Measurements from ENCODE around the gene SYDE2. TPM values are rescaled to one million over a fixed set of nuclear protein-coding genes. Genes with fewer than 3 reads are reported as not detected.

Gene SYDE2
- total and polyA plus RNA-seq, 9 of the 15 experiments (the other 6 are each of a cell fraction or from before 2014, with no cell fraction given): 0.39 to 8.7 (median 4.5) TPM

GRCh38 chr1:85144351-85144750 is 56.5 kb downstream of the SYDE2 start:
- no TSS peak for BruUV-seq (replicated peaks)
- in situ Hi-C loops (cut with MboI) (no loop called here), intact Hi-C loops (cut with micrococcal nuclease) (no loop called here)
- WGBS (ENCODE audit: insufficient coverage, low coverage, missing lambda C conversion rate): 6% methylated on average over 1 of the region's 1 CpG
- POLR2A ChIA-PET: interaction anchor here (1.1 kb wide), 1 partner anchor 10 kb away, joined by 3 read pairs; no protein-coding TSS in a partner anchor
- H2AFZ ChIP-seq (ENCODE audit: low read depth, low read length): no peak overlapping the region
- TF ChIP-seq RHOXF2B (CRISPR knock-in tag; conservative IDR thresholded peaks at IDR 0.05) (no peak), DPF2 (IDR thresholded peaks at IDR 0.05) (no peak), HOMEZ (CRISPR knock-in tag; IDR thresholded peaks at IDR 0.05) (no peak), BDP1 (IDR thresholded peaks at IDR 0.05; ENCODE audit: insufficient read depth, insufficient read length) (no peak), JUNB (CRISPR knock-in tag; conservative IDR thresholded peaks at IDR 0.05) (no peak), CBX3 (IDR thresholded peaks at IDR 0.05; ENCODE audit: borderline replicate concordance in 1 of 2, low read length in 2 of 2) (no peak), RAD21 (CRISPR knock-in tag; conservative IDR thresholded peaks at IDR 0.05 in 1 of 2, IDR thresholded peaks at IDR 0.05 in 1 of 2) (no peak), SNRNP70 (optimal IDR thresholded peaks at IDR 0.05; ENCODE audit: low read depth, low read length) (no peak), STAG1 (CRISPR knock-in tag; IDR thresholded peaks at IDR 0.05; ENCODE audit: borderline replicate concordance) (no peak), NFXL1 (CRISPR knock-in tag; IDR thresholded peaks at IDR 0.05) (no peak), MEF2A (IDR thresholded peaks at IDR 0.05; ENCODE audit: control insufficient read depth, low read depth, low read length) (no peak), NR4A1 (CRISPR knock-in tag; IDR thresholded peaks at IDR 0.05) (no peak), NR4A1 (tag; IDR thresholded peaks at IDR 0.05) (no peak), ZNF121 (CRISPR knock-in tag; conservative IDR thresholded peaks at IDR 0.05) (no peak)
- no peak overlapping the region for H3K9ac ChIP-seq (ENCODE audit: insufficient read depth in 1 of 2, low read depth in 2 of 2, low read length in 2 of 2)
- peaks cover 0 to 4% of the 10 kb centered on the region in 2 experiments; a peak in 2 of 5 replicates for H3K27me3 ChIP-seq (ENCODE audit: control insufficient read depth in 2 of 2, insufficient read depth in 2 of 2, low read length in 2 of 2)
- no peak overlapping the region for H3K27ac ChIP-seq (ENCODE audit: extremely low read depth, low read depth, low read length)
- H4K20me1 ChIP-seq (replicated peaks; ENCODE audit: control insufficient read depth, insufficient read depth, low read length): no peaks in the 10 kb centered on the region
- no peak for FAIRE-seq
- H3K9me1 ChIP-seq (ENCODE audit: control insufficient read depth, insufficient read depth, low read length): no peaks in the 10 kb centered on the region
- no peaks in the 10 kb centered on the region for H3K9me3 ChIP-seq (replicated peaks; ENCODE audit: control insufficient read depth, insufficient read depth, low read depth, low read length)
- ATAC-seq: no peak
- H3K36me3 ChIP-seq (ENCODE audit: control insufficient read depth, insufficient read depth, low read length): no peaks in the 10 kb centered on the region
- DNase-seq (ENCODE audit: extremely low read depth in 1 of 4, low spot score in 3 of 4): no peak
- no peaks in the 10 kb centered on the region for H3K79me2 ChIP-seq (ENCODE audit: control insufficient read depth, insufficient read depth, low read length)
- H3K4me3 ChIP-seq: no peak overlapping the region
- H3K4me1 ChIP-seq (replicated peaks in 1 of 2; ENCODE audit: control insufficient read depth in 2 of 2, insufficient read depth in 2 of 2, low read length in 2 of 2): 0 out of 5 replicates have a peak, but pooled peaks cover 0 to 2% of the 10 kb centered on the region in 2 experiments
- CTCF ChIA-PET (ENCODE audit: low intra/inter-chr PET ratio): no interaction called here
- H3K4me2 ChIP-seq (ENCODE audit: insufficient read depth, low read length): no peak overlapping the region
